Activated B cell treated with CpG ODN at 0.5 μM for 24 hours (primary cell): Measurements from ENCODE around the gene ASAP3. TPM values are rescaled to one million over a fixed set of nuclear protein-coding genes. Genes with fewer than 3 reads are reported as not detected.

Experiments
- ATAC-seq: fragments of 200-7000 bp; cut with Tn5 transposase; one replicate; pipeline ENCODE4 v1.10.0; 2021; ENCODE audit warnings: low read depth, mild to moderate bottlenecking, moderate library complexity
- CTCF ChIA-PET: fragments of 350-600 bp; sonication (Branson Sonifier 250); formaldehyde crosslinking; loops from one replicate; lab custom pipeline; 2021; ENCODE audit warnings: antibody characterized with exemption; lab: Charles Lee
- POLR2A ChIA-PET: fragments of 350-600 bp; sonication (Branson Sonifier 250); formaldehyde crosslinking; loops from one replicate; lab custom pipeline; 2021; ENCODE audit warnings: antibody characterized with exemption; lab: Charles Lee
- DNase-seq: peaks from one replicate; pipeline ENCODE4 v3.0.0; 2022
- H3K27ac Mint-ChIP-seq: one replicate; pipeline ENCODE4 v1.8.0; 2020; ENCODE audit warnings: mixed read lengths
- H3K27me3 Mint-ChIP-seq: one replicate; pipeline ENCODE4 v1.8.0; 2021; ENCODE audit warnings: mixed read lengths
- H3K36me3 Mint-ChIP-seq: one replicate; pipeline ENCODE4 v1.8.0; 2021; ENCODE audit warnings: low read depth, mixed read lengths
- H3K4me1 Mint-ChIP-seq: one replicate; pipeline ENCODE4 v1.8.0; 2021; ENCODE audit warnings: mixed read lengths
- H3K4me3 Mint-ChIP-seq: one replicate; pipeline ENCODE4 v1.8.0; 2020; ENCODE audit warnings: mild to moderate bottlenecking, mixed read lengths
- H3K9me3 Mint-ChIP-seq: one replicate; pipeline ENCODE4 v1.8.0; 2020; ENCODE audit warnings: mixed read lengths
- CTCF ChIP-seq: fragments of 200-600 bp; IDR thresholded peaks from one replicate; pipeline ENCODE4 v1.8.0; 2022; ENCODE audit warnings: antibody characterized with exemption, mild to moderate bottlenecking
- intact Hi-C: fragments of 100-400 bp; cut with micrococcal nuclease; formaldehyde crosslinking; loops from one replicate; pipeline ENCODE4 v1.15.1; 2024
- total RNA-seq: library from RNA; stranded (reverse); gene quantifications from 2 replicates; pipeline ENCODE4 v1.2.3, GENCODE V29; 2022

Gene ASAP3
- total RNA-seq, 1 donor from 2014 or later = 3.1 TPM

- Mint-ChIP-seq H3K36me3 (peaks cover 1% of the 10 kb centered on the region), H3K9me3 (no peaks in the 10 kb centered on the region), H3K27ac (no peak overlapping the region), H3K4me3 (no peak overlapping the region), H3K4me1 (peaks cover 32% of the 10 kb centered on the region), H3K27me3 (peaks cover 9% of the 10 kb centered on the region)
- ATAC-seq (no peak), DNase-seq (no peak)
- TF ChIP-seq CTCF = no peak
- CTCF ChIA-PET = interaction anchor here (1.0 kb wide), 1 partner anchor 54 kb away, joined by 3 read pairs; no protein-coding TSS in a partner anchor
- intact Hi-C loops = no loop called here
- POLR2A ChIA-PET = no interaction called here
Measured at GRCh38 chr1:23481026-23481597, 2.9 kb downstream of the ASAP3 start.

- ATAC-seq = no peak
- Mint-ChIP-seq H3K9me3 (no peaks in the 10 kb centered on the region), H3K27me3 (peaks cover 9% of the 10 kb centered on the region), H3K27ac (no peak overlapping the region), H3K36me3 (peaks cover 1% of the 10 kb centered on the region), H3K4me1 (peaks cover 30% of the 10 kb centered on the region), H3K4me3 (no peak overlapping the region)
- CTCF ChIA-PET = interaction anchor here (1.0 kb wide), 1 partner anchor 55 kb away, joined by 3 read pairs; no protein-coding TSS in a partner anchor
- DNase-seq = no peak
- POLR2A ChIA-PET = no interaction called here
- intact Hi-C loops = no loop called here
- no peak for TF ChIP-seq CTCF
Measured at GRCh38 chr1:23480187-23481025, 3.6 kb downstream of the ASAP3 start.

- no peak overlapping the region for H3K4me3 Mint-ChIP-seq
- CTCF ChIA-PET = no interaction called here
- no peak for TF ChIP-seq CTCF
- ATAC-seq = no peak
- peaks cover 10% of the 10 kb centered on the region for H3K27me3 Mint-ChIP-seq
- H3K4me1 Mint-ChIP-seq = peaks cover 26% of the 10 kb centered on the region
- POLR2A ChIA-PET = no interaction called here
- no peak for DNase-seq
- H3K27ac Mint-ChIP-seq = no peak overlapping the region
- peaks cover 1% of the 10 kb centered on the region for H3K36me3 Mint-ChIP-seq
- intact Hi-C loops = no loop called here
- no peaks in the 10 kb centered on the region for H3K9me3 Mint-ChIP-seq
Measured at GRCh38 chr1:23479666-23479941, 4.4 kb downstream of the ASAP3 start.

GRCh38 chr1:23478896-23479665 is 4.9 kb downstream of the ASAP3 start:
- DNase-seq = no peak
- H3K4me3 Mint-ChIP-seq = no peak overlapping the region
- intact Hi-C loops = no loop called here
- ChIA-PET POLR2A (no interaction called here), CTCF (no interaction called here)
- H3K27ac Mint-ChIP-seq = no peak overlapping the region
- H3K9me3 Mint-ChIP-seq = no peaks in the 10 kb centered on the region
- no peaks in the 10 kb centered on the region for H3K36me3 Mint-ChIP-seq
- peaks cover 10% of the 10 kb centered on the region for H3K27me3 Mint-ChIP-seq
- no peak for TF ChIP-seq CTCF
- peaks cover 23% of the 10 kb centered on the region for H3K4me1 Mint-ChIP-seq
- no peak for ATAC-seq
